G401.6 (cell line): ENCODE data around the gene PRR33.

ENCODE experiments used
- FAIRE-seq: peaks from 2 replicates; lab custom pipeline; 2012; peaks lifted over from hg19 to GRCh38; lab: Jason Lieb, UNC

Gene PRR33

GRCh38 chr11:1862588-1863351 is 28.9 kb downstream of the PRR33 start:
- no peak for FAIRE-seq

GRCh38 chr11:1861435-1862411 is 30.0 kb downstream of the PRR33 start:
- FAIRE-seq: no peak

- FAIRE-seq: no peak
Observed at GRCh38 chr11:1860108-1860507, 31.6 kb downstream of the PRR33 start.

GRCh38 chr11:1859004-1859403 is 32.7 kb downstream of the PRR33 start:
- FAIRE-seq: no peak

- no peak for FAIRE-seq
Observed at GRCh38 chr11:1858576-1858975, 33.1 kb downstream of the PRR33 start.

GRCh38 chr11:1858154-1858553 is 33.5 kb downstream of the PRR33 start:
- no peak for FAIRE-seq

- no peak for FAIRE-seq
Observed at GRCh38 chr11:1857064-1857463, 34.6 kb downstream of the PRR33 start.

GRCh38 chr11:1856306-1857005 is 35.2 kb downstream of the PRR33 start:
- FAIRE-seq: no peak

GRCh38 chr11:1855886-1856265 is 35.8 kb downstream of the PRR33 start:
- no peak for FAIRE-seq

GRCh38 chr11:1854949-1855885 is 36.5 kb downstream of the PRR33 start:
- FAIRE-seq: no peak

- no peak for FAIRE-seq
Observed at GRCh38 chr11:1854132-1854948, 37.4 kb downstream of the PRR33 start.

GRCh38 chr11:1853376-1854131 is 38.1 kb downstream of the PRR33 start:
- FAIRE-seq: no peak

GRCh38 chr11:1852877-1853276 is 38.8 kb downstream of the PRR33 start, which contains the start of gene LSP1:
TSS of gene LSP1 (plus strand) at chr11:1853084. CDS start at chr11:1853145, 61 bp downstream.
- FAIRE-seq: no peak

- no peak for FAIRE-seq
Observed at GRCh38 chr11:1852271-1852876, 39.3 kb downstream of the PRR33 start.

- FAIRE-seq: no peak
Observed at GRCh38 chr11:1851468-1852180, 40.1 kb downstream of the PRR33 start.

- FAIRE-seq: no peak
Observed at GRCh38 chr11:1848640-1849430, 42.9 kb downstream of the PRR33 start.

- no peak for FAIRE-seq
Observed at GRCh38 chr11:1847926-1848639, 43.6 kb downstream of the PRR33 start.
